GM19035 (cell line): ENCODE results near the gene FRRS1.
"Not testable (repeated sequence)": the region's sequence is repeated elsewhere in the genome, so short reads cannot be mapped to it uniquely, and the experiment has no call there.

Source experiments
- ATAC-seq: cut with Tn5 transposase; IDR thresholded peaks from one replicate; pipeline ENCODE4 v1.9.1; 2021; ENCODE audit not compliant: unreplicated experiment

The FRRS1 gene

GRCh38 chr1:99768524-99769245 is 2.2 kb upstream of the FRRS1 start:
- no peak for ATAC-seq

- ATAC-seq: no peak
Observed at GRCh38 chr1:99768104-99768503, 1.7 kb upstream of the FRRS1 start.

- no peak for ATAC-seq
Observed at GRCh38 chr1:99764909-99765308, 1.5 kb downstream of the FRRS1 start.

- no peak for ATAC-seq
Observed at GRCh38 chr1:99764439-99764838, 2.0 kb downstream of the FRRS1 start.

GRCh38 chr1:99763956-99764355 is 2.5 kb downstream of the FRRS1 start:
- no peak for ATAC-seq

GRCh38 chr1:99761774-99762173 is 4.7 kb downstream of the FRRS1 start:
- no peak for ATAC-seq

- no peak for ATAC-seq
Observed at GRCh38 chr1:99759518-99760160, 6.8 kb downstream of the FRRS1 start.

- not testable (repeated sequence) for ATAC-seq
Observed at GRCh38 chr1:99758686-99759517, 7.5 kb downstream of the FRRS1 start.

GRCh38 chr1:99758073-99758511 is 8.3 kb downstream of the FRRS1 start:
- ATAC-seq: peak; percentile 87

GRCh38 chr1:99756598-99756997 is 9.8 kb downstream of the FRRS1 start:
- ATAC-seq: no peak

GRCh38 chr1:99755664-99756063 is 10.8 kb downstream of the FRRS1 start:
- no peak for ATAC-seq

- ATAC-seq: no peak
Observed at GRCh38 chr1:99754697-99755096, 11.7 kb downstream of the FRRS1 start.

GRCh38 chr1:99754055-99754626 is 12.3 kb downstream of the FRRS1 start:
- no peak for ATAC-seq

GRCh38 chr1:99751877-99752504 is 14.4 kb downstream of the FRRS1 start:
- ATAC-seq: peak; percentile 72

- ATAC-seq: peak; percentile 78
Observed at GRCh38 chr1:99749504-99750347, 16.7 kb downstream of the FRRS1 start.

- ATAC-seq: no peak
Observed at GRCh38 chr1:99748419-99748818, 18.0 kb downstream of the FRRS1 start.

GRCh38 chr1:99745684-99746083 is 20.8 kb downstream of the FRRS1 start:
- no peak for ATAC-seq

- no peak for ATAC-seq
Observed at GRCh38 chr1:99745061-99745460, 21.4 kb downstream of the FRRS1 start.

- ATAC-seq: no peak
Observed at GRCh38 chr1:99740141-99740540, 26.3 kb downstream of the FRRS1 start.

GRCh38 chr1:99738858-99739465 is 27.5 kb downstream of the FRRS1 start:
- no peak for ATAC-seq
